ENCODE data around the gene HOXD12. TPM values are rescaled to one million over a fixed set of nuclear protein-coding genes. Genes with fewer than 3 reads are reported as not detected.

Gene HOXD12
- total and polyA plus RNA-seq, 4 donors, result not detected

GRCh38 chr2:176084611-176085119 lies 14.9 kb upstream of the HOXD12 start:
- H3K9me3 ChIP-seq (ENCODE audit: control insufficient read depth, low read length), result peaks cover 2% of the 10 kb centered on the region
- no peaks in the 10 kb centered on the region for H3K27me3 ChIP-seq (ENCODE audit: control insufficient read depth in 1 of 2, insufficient read depth in 2 of 2, low read length in 1 of 2)
- 9 to 10% methylated on average over 24 to 26 of the region's 26 CpGs for WGBS, 2 donors
- ATAC-seq (ENCODE audit: low FRiP score) (no peak), DNase-seq (no peak)
- H3K4me1 ChIP-seq (ENCODE audit: control insufficient read depth in 1 of 2, insufficient read depth in 2 of 2, low read length in 2 of 2), result no peaks in the 10 kb centered on the region
- no peak overlapping the region for H3K27ac ChIP-seq (ENCODE audit: low read depth in 1 of 2, low read length in 2 of 2)
- no peaks in the 10 kb centered on the region for H3K36me3 ChIP-seq (ENCODE audit: control insufficient read depth in 1 of 2, insufficient read depth in 2 of 2, low read length in 1 of 2)
- intact Hi-C loops (cut with DNase I), result loop anchor here (5.0 to 10.0 kb wide), 3 partner anchors 717 to 1750 kb away; partner anchors contain the start of gene SP9 (in 1 of the 2)
- H3K4me3 ChIP-seq (ENCODE audit: low read length in 2 of 2), result no peak overlapping the region

GRCh38 chr2:176085120-176085788 lies 14.3 kb upstream of the HOXD12 start:
- DNase-seq (no peak), ATAC-seq (ENCODE audit: low FRiP score) (no peak)
- H3K9me3 ChIP-seq (ENCODE audit: control insufficient read depth, low read length), result peaks cover 2% of the 10 kb centered on the region
- intact Hi-C loops (cut with DNase I), result loop anchor here (5.0 to 10.0 kb wide), 3 partner anchors 718 to 1750 kb away; partner anchors contain the start of gene SP9 (in 1 of the 2)
- no peaks in the 10 kb centered on the region for H3K27me3 ChIP-seq (ENCODE audit: control insufficient read depth in 1 of 2, insufficient read depth in 2 of 2, low read length in 1 of 2)
- H3K27ac ChIP-seq (ENCODE audit: low read depth in 1 of 2, low read length in 2 of 2), result no peak overlapping the region
- 8 to 11% methylated on average over 39 to 40 of the region's 40 CpGs for WGBS, 2 donors
- no peak overlapping the region for H3K4me3 ChIP-seq (ENCODE audit: low read length in 2 of 2)
- H3K4me1 ChIP-seq (ENCODE audit: control insufficient read depth in 1 of 2, insufficient read depth in 2 of 2, low read length in 2 of 2), result no peaks in the 10 kb centered on the region
- H3K36me3 ChIP-seq (ENCODE audit: control insufficient read depth in 1 of 2, insufficient read depth in 2 of 2, low read length in 1 of 2), result no peaks in the 10 kb centered on the region

- Histone ChIP-seq H3K4me1 (ENCODE audit: control insufficient read depth in 1 of 2, insufficient read depth in 2 of 2, low read length in 2 of 2) (no peaks in the 10 kb centered on the region), H3K27me3 (ENCODE audit: control insufficient read depth in 1 of 2, insufficient read depth in 2 of 2, low read length in 1 of 2) (no peaks in the 10 kb centered on the region)
- no peak for ATAC-seq (ENCODE audit: low FRiP score)
Measured at GRCh38 chr2:176085861-176086771, 13.5 kb upstream of the HOXD12 start.

GRCh38 chr2:176087330-176088047 lies 12.1 kb upstream of the HOXD12 start:
- H3K4me1 ChIP-seq (ENCODE audit: control insufficient read depth in 1 of 2, insufficient read depth in 2 of 2, low read length in 2 of 2), result no peaks in the 10 kb centered on the region
- no peak overlapping the region for H3K27ac ChIP-seq (ENCODE audit: low read depth in 1 of 2, low read length in 2 of 2)
- WGBS, 2 donors, result 50 to 54% methylated on average over 29 of the region's 29 CpGs
- ATAC-seq (ENCODE audit: low FRiP score) (no peak), DNase-seq (no peak)
- H3K36me3 ChIP-seq (ENCODE audit: control insufficient read depth in 1 of 2, insufficient read depth in 2 of 2, low read length in 1 of 2), result no peaks in the 10 kb centered on the region
- H3K9me3 ChIP-seq (ENCODE audit: control insufficient read depth, low read length), result peaks cover 2% of the 10 kb centered on the region
- intact Hi-C loops (cut with DNase I), result loop anchor here (2.0 to 10.0 kb wide), 4 partner anchors 397 to 1753 kb away; partner anchors contain the start of gene SP9 (in 1 of the 2)
- no peaks in the 10 kb centered on the region for H3K27me3 ChIP-seq (ENCODE audit: control insufficient read depth in 1 of 2, insufficient read depth in 2 of 2, low read length in 1 of 2)
- peak overlapping the region in 1 of 2 donors; percentile 12 for H3K4me3 ChIP-seq (ENCODE audit: low read length in 2 of 2)

More at GRCh38 chr2:176085861-176086771, 13.5 kb upstream of the HOXD12 start:
- WGBS, 2 donors, result 3 to 5% methylated on average over 45 to 46 of the region's 46 CpGs
- intact Hi-C loops (cut with DNase I), result loop anchor here (1.0 to 10.0 kb wide), 4 partner anchors 396 to 1751 kb away; partner anchors contain the start of gene SP9 (in 1 of the 2)
- DNase-seq, result peak in 1 of 2 donors; percentile 80
- H3K27ac ChIP-seq (ENCODE audit: low read depth in 1 of 2, low read length in 2 of 2), result no peak overlapping the region
- no peaks in the 10 kb centered on the region for H3K36me3 ChIP-seq (ENCODE audit: control insufficient read depth in 1 of 2, insufficient read depth in 2 of 2, low read length in 1 of 2)
- no peak overlapping the region for H3K4me3 ChIP-seq (ENCODE audit: low read length in 2 of 2)
- H3K9me3 ChIP-seq (ENCODE audit: control insufficient read depth, low read length), result peaks cover 2% of the 10 kb centered on the region

GRCh38 chr2:176088048-176088936 lies 11.3 kb upstream of the HOXD12 start:
- WGBS, 2 donors, result 6 to 8% methylated on average over 48 to 49 of the region's 49 CpGs
- DNase-seq (peak in 1 of 2 donors; percentile 89), ATAC-seq (ENCODE audit: low FRiP score) (peak; percentile 86)
- no peak overlapping the region for H3K27ac ChIP-seq (ENCODE audit: low read depth in 1 of 2, low read length in 2 of 2)
- intact Hi-C loops (cut with DNase I), result loop anchor here (2.0 to 10.0 kb wide), 4 partner anchors 397 to 1753 kb away; partner anchors contain the start of gene SP9 (in 1 of the 2)
- H3K27me3 ChIP-seq (ENCODE audit: control insufficient read depth in 1 of 2, insufficient read depth in 2 of 2, low read length in 1 of 2), result no peaks in the 10 kb centered on the region
- no peaks in the 10 kb centered on the region for H3K4me1 ChIP-seq (ENCODE audit: control insufficient read depth in 1 of 2, insufficient read depth in 2 of 2, low read length in 2 of 2)
- peaks cover 2% of the 10 kb centered on the region for H3K9me3 ChIP-seq (ENCODE audit: control insufficient read depth, low read length)
- H3K4me3 ChIP-seq (ENCODE audit: low read length in 2 of 2), result peak overlapping the region in 1 of 2 donors; percentile 12
- H3K36me3 ChIP-seq (ENCODE audit: control insufficient read depth in 1 of 2, insufficient read depth in 2 of 2, low read length in 1 of 2), result no peaks in the 10 kb centered on the region

- no peaks in the 10 kb centered on the region for H3K36me3 ChIP-seq (ENCODE audit: control insufficient read depth in 1 of 2, insufficient read depth in 2 of 2, low read length in 1 of 2)
- H3K27me3 ChIP-seq (ENCODE audit: control insufficient read depth in 1 of 2, insufficient read depth in 2 of 2, low read length in 1 of 2), result no peaks in the 10 kb centered on the region
- 14 to 16% methylated on average over 6 of the region's 6 CpGs for WGBS, 2 donors
- ATAC-seq (ENCODE audit: low FRiP score), result no peak
- no peak overlapping the region for H3K27ac ChIP-seq (ENCODE audit: low read depth in 1 of 2, low read length in 2 of 2)
- no peaks in the 10 kb centered on the region for H3K9me3 ChIP-seq (ENCODE audit: control insufficient read depth, low read length)
- H3K4me3 ChIP-seq (ENCODE audit: low read length in 2 of 2), result no peak overlapping the region
- intact Hi-C loops (cut with DNase I), result loop anchor here (2.0 to 10.0 kb wide), 4 partner anchors 398 to 1754 kb away; partner anchors contain the start of gene SP9 (in 1 of the 2)
- no peak for DNase-seq
- no peaks in the 10 kb centered on the region for H3K4me1 ChIP-seq (ENCODE audit: control insufficient read depth in 1 of 2, insufficient read depth in 2 of 2, low read length in 2 of 2)
Measured at GRCh38 chr2:176088937-176089842, 10.4 kb upstream of the HOXD12 start.

- no peaks in the 10 kb centered on the region for H3K4me1 ChIP-seq (ENCODE audit: control insufficient read depth in 1 of 2, insufficient read depth in 2 of 2, low read length in 2 of 2)
- ATAC-seq (ENCODE audit: low FRiP score) (no peak), DNase-seq (no peak)
- H3K9me3 ChIP-seq (ENCODE audit: control insufficient read depth, low read length), result no peaks in the 10 kb centered on the region
- intact Hi-C loops (cut with DNase I), result loop anchor here (2.0 to 10.0 kb wide), 5 partner anchors 399 to 1755 kb away; partner anchors contain the start of genes ATP5MC3 (in 1 of the 2) and SP9 (in 1 of the 2)
- H3K36me3 ChIP-seq (ENCODE audit: control insufficient read depth in 1 of 2, insufficient read depth in 2 of 2, low read length in 1 of 2), result no peaks in the 10 kb centered on the region
- no peaks in the 10 kb centered on the region for H3K27me3 ChIP-seq (ENCODE audit: control insufficient read depth in 1 of 2, insufficient read depth in 2 of 2, low read length in 1 of 2)
- no peak overlapping the region for H3K4me3 ChIP-seq (ENCODE audit: low read length in 2 of 2)
- H3K27ac ChIP-seq (ENCODE audit: low read depth in 1 of 2, low read length in 2 of 2), result no peak overlapping the region
Measured at GRCh38 chr2:176089843-176090395, 9.7 kb upstream of the HOXD12 start.

Data from aorta (tissue), 5 donors.